Activated CD4-positive, alpha-beta T cell treated with anti-CD3 and anti-CD28 coated beads, Interleukin-2, Interleukin-6, amounts not matched to agents 100 ng/mL and 50 ng/mL, durations not matched to agents 16 hours and 8 hours (primary cell): ENCODE results near the gene VTCN1.
A peak's percentile ranks its signal among the peaks of the same experiment; 100 is the strongest.

Experiments used
- DNase-seq: peaks from one replicate; pipeline ENCODE4 v3.0.0-alpha.2; 2020

The VTCN1 gene

GRCh38 chr1:117093870-117094621 lies 116.7 kb downstream of the VTCN1 start:
- DNase-seq = peak; percentile 66
